Effector CD8-positive, alpha-beta T cell (primary cell): ENCODE measurements around the gene METTL9.
"Not testable (repeated sequence)": the region's sequence is repeated elsewhere in the genome, so short reads cannot be mapped to it uniquely, and the experiment has no call there.

Experiments
- DNase-seq: peaks from one replicate; lab custom pipeline; 2025; lab: John Stamatoyannopoulos, UW

Gene METTL9

DNA sequence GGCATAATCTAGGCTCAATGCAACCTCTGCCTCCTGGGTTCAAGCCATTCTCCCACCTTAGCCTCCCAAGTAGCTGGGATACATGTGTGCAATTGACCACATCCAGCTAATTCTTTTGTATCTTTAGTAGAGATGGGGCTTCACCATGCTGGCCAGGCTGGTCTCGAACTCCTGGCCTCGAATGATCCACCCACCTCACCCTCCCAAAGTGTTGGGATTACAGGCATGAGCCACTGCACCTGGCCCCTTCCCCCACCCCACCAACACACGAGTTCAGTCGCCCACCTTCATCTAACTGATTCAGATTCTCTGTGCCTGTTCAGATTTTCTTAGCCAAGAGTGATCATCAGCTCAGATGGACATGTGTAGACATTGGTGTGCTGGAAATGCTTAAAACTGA is 25.0 kb upstream of the METTL9 start:
- DNase-seq = no peak

DNA sequence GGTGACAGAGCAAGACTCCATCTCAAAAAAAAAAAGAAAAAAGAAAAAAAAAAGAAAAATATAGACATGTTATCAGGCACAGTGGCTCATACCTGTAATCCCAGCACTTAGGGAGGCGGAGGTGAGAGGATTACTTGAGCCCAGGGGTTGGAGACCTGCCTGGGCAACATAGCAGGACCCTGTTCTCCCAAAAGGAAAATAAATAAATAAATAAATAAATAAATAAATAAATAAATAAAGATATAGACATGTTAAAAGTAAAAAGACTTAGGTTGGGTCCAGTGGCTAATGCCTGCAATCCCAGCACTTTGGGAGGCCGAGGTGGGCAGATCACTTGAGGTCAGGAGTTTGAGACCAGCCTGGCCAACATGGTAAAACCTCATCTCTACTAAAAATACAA is 23.1 kb upstream of the METTL9 start:
- not testable (repeated sequence) for DNase-seq

DNA sequence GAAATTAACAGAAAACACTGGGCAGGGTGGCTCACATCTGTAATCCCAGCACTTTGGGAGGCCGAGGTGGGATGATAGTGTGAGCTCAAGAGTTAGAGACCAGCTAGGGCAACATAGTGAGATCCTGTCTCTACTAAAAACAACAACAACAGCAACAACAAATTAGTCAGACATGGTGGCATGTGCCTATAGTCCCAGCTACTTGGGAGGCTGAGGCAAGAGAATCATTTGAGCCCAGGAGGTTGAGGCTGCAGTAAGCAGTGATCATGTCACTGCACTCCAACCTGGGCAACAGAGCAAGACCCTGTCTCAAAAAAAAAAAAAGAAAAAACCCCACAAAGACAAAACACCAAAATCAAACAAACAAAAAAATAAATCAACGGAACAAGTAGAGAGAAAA is 21.9 kb upstream of the METTL9 start:
- not testable (repeated sequence) for DNase-seq

GRCh38 chr16:21578311-21578710 is 21.1 kb upstream of the METTL9 start:
- not testable (repeated sequence) for DNase-seq

- DNase-seq = not testable (repeated sequence)
These were observed 19.2 kb upstream of the METTL9 start for GRCh38 chr16:21580131-21580530.

- DNase-seq = no peak
These were observed 18.6 kb upstream of the METTL9 start for GRCh38 chr16:21580807-21581206.

DNA sequence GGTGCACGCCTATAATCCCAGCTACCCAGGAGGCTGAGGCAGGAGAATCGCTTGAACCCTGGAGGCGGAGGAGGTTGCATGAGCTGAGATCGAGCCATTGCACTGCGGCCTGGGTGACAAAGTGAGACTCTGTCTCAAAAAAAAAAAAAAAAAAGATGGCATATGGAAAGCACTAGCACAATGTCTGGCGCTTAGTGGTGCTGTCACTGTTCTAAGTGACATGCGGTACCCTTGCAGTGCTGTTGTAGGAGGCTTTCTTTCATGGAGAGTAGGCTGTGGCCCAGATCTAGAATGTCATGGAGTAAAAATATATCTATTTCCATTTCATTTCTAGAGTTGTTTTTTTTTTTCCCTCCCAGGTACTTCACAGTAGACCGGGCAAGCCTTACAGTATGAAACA is 14.6 kb upstream of the METTL9 start:
- DNase-seq = no peak

- not testable (repeated sequence) for DNase-seq
These were observed 10.8 kb upstream of the METTL9 start for GRCh38 chr16:21588593-21588992.

GRCh38 chr16:21589551-21589950 is 9.8 kb upstream of the METTL9 start:
- DNase-seq = no peak

DNA sequence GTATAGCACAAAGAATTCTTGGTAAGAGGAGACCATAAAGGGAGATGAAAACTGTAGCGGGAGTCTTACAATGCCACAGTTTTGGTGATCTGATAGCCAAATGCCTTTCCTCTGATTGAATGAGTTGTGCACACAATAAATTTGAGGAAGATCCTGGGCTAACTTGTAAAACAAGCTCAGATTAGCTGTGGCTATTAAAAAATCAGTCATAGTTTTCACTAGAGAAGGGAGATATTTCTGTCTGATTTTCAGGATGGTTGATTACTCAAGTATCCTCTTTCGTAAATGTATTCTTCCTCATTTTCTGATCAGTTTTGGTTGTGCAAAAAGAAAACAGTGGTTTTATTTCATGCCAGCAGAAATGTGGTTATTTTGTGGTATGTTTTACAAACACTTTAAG is 9.1 kb upstream of the METTL9 start:
- DNase-seq = no peak

- DNase-seq = no peak
These were observed 8.6 kb upstream of the METTL9 start for GRCh38 chr16:21590796-21591195.

- DNase-seq = no peak
These were observed 7.2 kb upstream of the METTL9 start for GRCh38 chr16:21592191-21592590.

DNA sequence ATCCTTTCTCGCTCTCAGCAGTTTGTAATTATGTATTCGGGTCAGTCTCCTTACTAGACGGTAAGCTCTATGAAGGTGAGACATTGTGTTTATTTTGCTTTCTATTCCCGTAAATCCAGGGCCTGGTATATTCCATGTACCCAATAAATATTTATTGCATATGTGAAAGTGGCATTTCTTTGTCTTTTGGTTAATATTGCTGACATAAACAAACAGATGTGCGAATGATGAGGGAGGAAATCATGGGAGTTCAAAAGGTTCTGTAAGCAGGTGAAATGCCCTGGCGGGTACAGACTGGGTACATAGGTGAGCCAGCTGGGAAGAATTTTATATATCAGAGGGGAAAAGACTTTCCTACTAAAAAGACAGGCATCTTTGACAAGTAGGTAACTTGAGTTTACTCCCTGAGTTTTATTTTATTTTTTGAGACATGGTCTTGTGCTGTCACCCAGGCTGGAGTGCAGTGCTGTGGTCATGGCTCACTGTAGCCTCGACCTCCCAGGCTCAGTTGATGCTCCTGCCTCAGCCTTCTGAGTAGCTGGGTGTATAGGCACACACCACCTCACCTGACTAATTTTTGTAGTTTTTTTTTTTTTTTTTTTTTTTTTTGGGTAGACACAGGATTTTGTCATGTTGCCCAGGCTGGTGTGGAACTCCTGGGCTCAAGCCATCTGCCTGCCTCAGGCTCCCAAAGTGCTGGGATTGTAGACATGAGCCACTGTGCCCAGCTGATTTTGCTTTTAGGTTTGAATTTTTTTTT is 5.7 kb upstream of the METTL9 start:
- DNase-seq = no peak

DNA sequence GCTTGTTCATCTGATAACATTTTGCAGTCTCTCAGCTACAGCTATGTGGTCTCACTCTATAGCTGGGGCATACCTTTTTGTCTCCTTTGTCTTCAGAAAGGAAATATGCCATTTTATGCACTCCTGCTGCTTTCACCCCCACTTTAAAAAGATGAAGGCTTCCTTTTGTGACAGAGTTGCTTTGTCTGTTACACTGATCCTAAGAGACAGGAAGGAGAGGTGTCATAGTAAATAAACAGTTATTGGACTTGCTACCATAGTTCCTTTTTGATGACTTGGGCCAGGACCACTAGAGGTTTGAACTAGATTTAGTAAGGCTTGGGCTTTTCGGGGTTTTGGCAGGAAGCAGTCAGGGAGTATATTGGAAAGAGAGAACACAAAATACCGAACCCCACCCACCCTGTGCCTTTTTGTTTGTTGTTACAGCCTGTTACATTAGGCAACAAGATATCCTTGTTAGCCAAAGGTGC is 1.8 kb upstream of the METTL9 start:
- DNase-seq = no peak

DNA sequence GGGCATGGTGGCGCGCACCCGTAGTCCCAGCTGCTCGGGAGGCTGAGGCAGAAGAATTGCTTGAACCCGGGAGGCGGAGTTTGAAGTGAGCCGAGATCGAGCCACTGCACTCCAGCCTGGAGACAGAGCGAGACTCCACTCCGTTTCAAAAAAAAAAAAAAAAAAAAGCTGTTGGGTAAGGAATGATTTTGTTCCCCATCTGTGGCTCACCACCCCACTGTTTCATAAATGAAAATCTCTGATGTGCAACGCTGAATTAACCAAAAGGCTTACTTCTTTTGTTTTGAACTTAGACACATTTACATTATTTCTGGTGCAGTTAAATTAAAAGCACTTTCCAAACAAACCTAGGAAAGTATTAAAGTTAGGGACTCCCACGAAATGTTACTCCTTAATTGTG is 1.2 kb upstream of the METTL9 start:
- DNase-seq = no peak

GRCh38 chr16:21598701-21599121 is 666 bp upstream of the METTL9 start:
- DNase-seq = no peak

- DNase-seq = no peak
These were observed 825 bp downstream of the METTL9 start for GRCh38 chr16:21600031-21600773.

- DNase-seq = no peak
These were observed 3.4 kb downstream of the METTL9 start for GRCh38 chr16:21602785-21603184.

DNA sequence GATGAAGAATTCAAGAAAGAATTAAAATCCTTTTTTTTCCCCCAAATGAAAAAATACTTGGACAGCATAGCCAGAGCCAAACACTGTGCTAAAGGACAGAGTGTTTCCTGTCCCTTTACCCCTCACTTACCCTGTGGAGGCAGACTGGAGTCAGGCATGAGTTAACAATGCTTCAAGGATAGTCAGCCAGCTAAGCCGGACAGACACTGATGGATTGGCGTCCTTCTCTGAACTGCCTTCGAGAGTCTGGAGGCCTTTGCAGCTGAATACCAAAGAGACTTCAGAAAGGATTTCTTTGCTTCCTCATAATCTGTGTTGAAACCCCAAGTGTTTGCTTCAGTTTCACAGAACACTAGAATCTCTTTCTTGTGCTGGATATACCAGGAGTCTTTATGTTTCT is 4.6 kb downstream of the METTL9 start:
- no peak for DNase-seq

DNA sequence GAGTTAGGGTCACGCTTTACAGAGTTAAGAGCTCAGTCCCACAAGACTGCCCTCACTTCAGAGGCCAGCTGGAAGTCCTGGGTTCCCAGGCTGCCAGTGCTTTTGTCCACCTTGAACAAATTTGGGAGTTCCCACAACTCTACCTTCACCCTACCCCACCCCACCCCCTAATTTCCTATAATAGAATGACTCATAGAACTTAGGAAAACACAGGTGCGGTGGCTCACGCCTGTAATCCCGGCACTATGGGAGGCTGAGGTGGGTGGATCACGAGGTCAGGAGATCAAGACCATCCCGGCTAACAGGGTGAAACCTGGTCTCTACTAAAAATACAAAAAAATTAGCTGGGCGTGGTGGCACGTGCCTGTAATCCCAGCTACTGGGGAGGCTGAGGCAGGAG is 6.5 kb downstream of the METTL9 start:
- DNase-seq = not testable (repeated sequence)

DNA sequence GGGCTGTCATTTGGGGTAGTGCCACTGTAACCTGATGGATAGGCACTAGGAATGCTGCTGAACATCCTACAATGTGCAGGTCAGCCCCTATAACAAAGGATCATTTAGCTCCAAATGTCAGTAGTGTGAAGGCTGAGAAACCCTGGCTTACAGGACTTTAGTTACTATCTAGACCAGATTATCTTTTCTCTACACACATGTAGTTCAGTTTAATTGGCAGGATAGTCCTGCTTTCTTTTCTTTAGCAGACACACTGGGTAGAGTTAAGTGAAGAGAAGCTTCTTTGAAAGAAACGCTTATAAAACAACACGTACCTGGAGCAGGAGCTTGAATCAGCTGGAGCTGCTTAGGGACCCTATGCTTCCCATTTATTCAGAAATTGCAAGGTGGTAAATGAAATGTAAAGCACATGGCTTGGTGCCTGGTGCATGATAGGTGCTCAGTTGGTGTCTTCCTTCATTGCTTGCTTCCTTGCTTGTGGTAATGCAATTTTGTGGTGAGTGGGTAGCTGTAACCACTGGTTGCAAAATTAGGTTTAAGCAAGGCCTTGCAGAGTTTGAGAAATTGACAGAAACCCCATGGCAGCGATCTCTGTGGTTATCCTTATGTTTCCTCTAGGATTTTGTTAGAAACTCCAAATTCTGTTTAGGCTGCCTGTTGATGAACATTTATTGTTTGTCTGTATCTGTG is 9.4 kb downstream of the METTL9 start:
- no peak for DNase-seq

DNA sequence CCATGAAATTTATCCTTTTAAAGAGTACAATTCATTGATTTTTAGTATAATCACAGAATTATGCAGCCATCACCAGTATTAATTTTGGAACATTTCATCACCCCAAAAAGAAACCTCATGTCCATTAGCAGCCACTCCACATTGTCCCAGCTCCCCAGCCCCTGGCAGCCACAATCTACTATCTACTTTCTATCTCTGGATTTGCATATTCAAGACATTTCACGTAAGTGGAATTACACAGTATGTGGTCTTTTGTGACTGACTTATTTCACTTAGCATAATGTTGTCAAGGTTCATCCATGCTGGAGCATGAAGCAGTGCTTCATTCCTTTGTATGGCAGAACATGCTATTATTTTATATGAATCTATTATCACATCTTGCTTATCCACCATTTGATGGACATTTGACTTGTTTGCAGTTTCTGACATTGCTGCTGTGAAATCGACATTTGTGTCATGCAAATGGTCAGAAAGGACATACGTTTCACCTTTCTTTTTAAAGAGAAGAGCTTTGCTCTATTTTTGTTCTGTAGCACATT is 10.7 kb downstream of the METTL9 start:
- no peak for DNase-seq
